Stimulated activated CD8-positive, alpha-beta memory T cell treated with anti-CD3 and anti-CD28 coated beads, Interleukin-12 subunit alpha, Interleukin-12 subunit beta, amount 100 ng/mL, for 24 hours (primary cell): ENCODE measurements around the gene SCARB1.
"Not testable (repeated sequence)": the region's sequence is repeated elsewhere in the genome, so short reads cannot be mapped to it uniquely, and the experiment has no call there.

ENCODE experiments used
- DNase-seq: peaks from one replicate; pipeline ENCODE4 v3.0.0-alpha.2; 2020; ENCODE audit errors: extremely low read depth

SCARB1 gene

DNA sequence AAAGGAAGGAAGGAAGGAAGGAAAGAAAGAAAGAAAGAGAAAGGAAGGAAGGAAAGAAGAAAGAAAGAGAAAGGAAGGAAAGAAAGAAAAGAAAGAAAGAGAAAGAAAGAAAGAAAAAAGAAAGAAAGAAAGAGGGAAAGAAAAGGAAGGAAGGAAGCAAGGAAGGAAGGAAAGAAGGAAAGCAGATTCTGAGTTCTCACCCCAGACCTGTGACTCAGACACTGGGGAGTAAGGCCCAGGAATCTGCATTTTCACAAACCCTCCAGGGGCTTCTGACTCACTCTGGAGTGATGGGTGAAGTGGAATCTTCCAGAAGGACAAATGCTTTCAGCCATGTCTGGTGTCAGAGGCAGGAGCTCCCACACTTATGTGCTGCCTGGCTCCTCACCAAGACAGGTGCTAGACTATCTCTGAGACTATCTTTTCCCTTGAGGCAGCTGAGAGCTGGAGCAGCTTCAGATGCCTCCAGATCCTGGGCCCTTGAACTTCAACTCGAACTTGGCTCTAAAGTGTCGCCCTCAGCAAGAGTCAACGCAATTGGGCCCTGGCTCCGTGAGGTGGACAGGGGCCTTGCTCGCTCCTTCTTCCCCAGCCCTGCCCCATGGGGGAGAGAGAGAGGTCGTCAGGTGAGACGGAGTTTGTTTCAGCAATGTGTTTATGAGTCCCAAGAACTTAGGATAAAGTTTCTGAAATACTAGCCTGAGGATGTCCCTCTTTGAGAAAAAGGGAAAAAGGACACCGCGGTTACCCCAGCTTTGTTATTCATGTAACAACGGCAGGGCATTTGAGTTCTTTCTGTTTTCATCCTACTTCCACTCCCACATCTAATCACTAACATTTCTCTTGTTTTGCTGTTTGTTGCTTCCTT lies 19.8 kb upstream of the SCARB1 start:
- DNase-seq, result no peak

- DNase-seq, result no peak
Measured at GRCh38 chr12:124881123-124881522, 17.5 kb upstream of the SCARB1 start.

DNA sequence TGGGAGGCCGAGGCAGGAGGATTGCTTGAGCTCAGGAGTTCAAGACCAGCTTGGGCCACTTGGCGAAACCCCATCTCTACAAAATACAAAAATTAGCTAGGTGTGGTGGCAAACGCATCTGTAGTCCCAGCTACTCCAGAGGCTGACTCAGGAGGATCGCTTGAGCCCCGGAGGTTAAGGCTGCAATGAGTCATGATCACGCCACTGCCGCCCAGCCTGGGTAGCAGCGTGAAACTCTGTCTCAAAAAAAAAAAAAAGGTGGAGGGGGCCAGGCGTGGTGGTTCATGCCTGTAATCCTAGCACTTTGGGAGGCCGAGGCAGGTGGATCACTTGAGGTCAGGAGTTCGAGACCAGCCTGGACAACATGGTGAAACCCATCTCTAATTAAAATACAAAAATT lies 16.7 kb upstream of the SCARB1 start:
- not testable (repeated sequence) for DNase-seq

DNA sequence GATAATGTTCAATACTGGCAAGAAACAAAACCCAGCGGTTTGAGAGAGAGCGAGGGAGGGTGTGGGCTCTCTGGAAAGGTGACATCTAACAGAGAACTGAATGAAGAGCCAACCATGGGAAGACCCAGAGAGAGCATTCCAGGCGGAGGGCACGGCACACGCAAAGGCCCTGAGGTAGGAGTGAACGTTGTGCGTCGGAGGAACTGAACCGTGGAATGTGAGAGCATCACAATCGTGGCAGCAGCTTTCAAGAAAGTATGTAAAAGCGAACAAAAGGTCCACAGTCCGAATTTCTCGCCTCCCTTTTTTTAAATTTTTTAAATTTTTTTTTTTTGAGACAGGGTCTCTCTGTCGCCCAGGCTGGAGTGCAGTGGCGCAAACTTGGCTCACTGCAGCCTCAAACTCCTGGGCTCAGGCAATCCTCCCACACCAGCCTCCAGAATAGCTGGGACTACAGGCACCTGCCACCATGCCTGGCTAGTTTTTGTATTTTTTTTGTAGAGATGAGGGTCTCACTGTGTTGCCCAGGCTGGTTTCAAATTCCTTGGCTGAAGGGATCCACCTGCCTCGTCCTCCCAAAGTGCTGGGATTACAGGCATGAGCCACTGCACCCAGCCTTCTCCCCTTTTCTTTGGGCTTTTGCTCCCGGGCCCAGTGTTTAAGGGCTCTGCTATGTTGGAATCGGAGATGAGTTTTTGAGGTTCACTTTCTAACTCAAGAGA lies 15.3 kb upstream of the SCARB1 start:
- DNase-seq, result no peak

DNA sequence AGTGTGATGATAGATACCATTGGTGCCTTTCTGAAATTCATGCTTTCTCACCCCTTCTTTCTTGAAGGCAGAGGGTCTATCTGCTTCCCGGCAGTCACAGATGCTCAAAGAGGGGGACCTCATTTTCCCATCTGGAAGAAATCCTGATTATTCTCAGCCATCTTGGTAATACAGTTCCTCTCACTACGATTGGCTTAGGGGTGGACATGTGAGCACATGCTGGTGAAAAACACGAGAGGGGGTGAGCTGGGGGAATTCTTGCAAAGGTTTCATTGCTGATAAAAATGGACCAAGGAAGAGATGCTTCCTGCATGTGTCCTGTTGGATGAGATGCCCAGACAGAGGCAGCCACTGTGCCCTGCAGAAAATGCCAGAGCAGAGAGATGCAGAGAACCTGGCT lies 13.8 kb upstream of the SCARB1 start:
- DNase-seq, result no peak

DNA sequence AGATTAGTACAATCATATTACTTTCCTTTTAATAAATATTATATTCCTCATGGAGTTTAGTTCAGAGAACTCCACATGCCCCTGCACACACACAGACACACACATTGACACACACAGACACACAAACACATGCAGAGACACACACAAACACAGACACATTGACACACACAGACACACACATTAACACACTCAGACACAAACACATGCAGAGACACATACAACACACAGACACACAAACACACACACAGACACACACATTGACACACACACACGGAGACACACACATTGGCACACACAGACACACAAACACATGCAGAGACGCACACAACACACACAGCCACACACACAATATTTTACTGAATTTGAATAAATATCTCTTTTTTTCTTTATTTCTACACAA lies 12.5 kb upstream of the SCARB1 start:
- no peak for DNase-seq

GRCh38 chr12:124875803-124876132 lies 12.1 kb upstream of the SCARB1 start:
- DNase-seq, result no peak

DNA sequence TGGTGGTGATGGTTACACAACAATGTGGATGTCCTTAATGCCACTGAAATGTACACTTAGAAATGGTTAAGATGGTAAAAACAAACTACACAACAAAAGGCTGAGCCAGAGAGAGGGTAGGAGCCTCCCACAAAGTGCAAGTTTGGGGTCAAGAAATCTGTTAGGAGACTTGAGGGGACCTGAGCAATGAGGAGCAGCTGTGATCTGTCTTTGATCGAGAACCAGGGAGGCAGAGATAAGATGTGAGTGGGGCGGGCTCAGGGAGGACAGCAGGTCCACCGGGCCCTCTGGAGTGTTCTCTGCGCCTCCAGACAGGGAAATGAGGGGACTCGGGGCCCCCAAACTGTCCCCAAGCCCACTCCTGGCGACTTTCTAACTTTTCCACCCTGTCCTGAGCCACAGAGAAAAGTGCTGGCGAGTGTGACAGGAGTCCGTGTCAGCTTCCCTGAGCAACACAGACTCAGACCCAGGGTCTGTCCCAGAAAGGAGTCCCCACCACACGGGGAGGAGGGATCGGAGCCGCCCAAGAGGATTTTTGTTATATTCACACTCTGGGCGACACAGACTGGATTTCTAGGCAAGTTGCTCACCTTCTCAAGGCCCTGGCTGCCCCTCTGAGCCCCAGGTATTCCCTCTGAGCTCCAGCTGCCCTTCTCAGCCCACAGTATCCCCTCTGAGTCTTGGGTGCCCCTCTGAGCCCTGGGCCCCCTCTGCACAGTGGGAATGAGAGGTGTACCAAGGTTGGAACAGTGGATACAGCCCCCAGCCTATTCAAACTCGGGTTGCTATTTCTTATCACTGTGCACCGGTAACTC lies 11.5 kb upstream of the SCARB1 start:
- DNase-seq, result no peak

DNA sequence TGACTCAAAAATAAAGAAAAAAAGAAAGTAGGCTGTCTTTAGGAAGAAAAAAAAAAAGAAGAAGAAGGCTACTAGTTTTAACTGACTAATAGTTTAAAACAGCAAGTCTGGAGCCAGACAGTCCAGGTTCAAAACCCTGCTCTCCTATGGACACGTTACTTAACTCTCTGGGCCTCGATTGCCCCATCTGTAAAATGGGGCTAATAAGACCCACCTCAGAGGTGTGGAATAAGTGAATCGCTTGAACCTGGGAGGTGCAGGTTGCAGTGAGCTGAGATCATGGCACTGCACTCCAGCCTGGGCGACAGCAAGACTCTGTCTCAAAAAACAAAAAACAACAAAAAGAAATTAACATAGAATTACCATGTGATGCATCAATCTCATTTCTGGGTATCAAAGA lies 10.5 kb upstream of the SCARB1 start:
- DNase-seq, result no peak

DNA sequence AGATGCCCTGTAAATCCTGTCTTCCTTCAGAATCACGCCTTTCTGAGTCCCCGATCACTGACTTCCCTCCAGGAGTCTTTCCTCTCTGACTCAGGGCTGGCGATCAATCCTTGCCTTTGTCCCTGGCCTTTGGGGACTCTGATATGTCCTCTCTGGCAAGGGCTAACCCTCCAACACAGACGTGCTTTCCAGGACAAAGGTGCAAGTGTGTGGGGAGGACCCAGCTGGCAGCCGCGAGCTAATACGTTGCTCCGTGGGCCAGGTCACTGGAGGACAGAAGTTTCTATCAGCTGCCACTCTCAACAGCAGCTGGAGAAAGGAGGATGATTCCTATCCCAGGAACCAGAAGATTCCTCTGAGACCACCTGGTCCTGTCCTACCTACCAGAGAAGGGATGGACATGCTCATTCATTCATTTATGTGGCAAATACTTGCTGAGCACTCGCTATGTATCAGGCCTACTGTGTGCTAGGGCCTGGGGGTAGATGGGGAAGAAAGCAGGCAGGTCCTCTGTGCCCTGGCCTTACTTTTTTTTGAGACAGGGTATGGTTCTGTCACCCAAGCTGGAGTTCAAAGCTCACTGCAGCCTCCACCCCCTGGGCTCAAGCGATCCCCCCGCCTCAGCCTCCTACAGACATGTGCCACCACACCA lies 8.5 kb upstream of the SCARB1 start:
- no peak for DNase-seq

DNA sequence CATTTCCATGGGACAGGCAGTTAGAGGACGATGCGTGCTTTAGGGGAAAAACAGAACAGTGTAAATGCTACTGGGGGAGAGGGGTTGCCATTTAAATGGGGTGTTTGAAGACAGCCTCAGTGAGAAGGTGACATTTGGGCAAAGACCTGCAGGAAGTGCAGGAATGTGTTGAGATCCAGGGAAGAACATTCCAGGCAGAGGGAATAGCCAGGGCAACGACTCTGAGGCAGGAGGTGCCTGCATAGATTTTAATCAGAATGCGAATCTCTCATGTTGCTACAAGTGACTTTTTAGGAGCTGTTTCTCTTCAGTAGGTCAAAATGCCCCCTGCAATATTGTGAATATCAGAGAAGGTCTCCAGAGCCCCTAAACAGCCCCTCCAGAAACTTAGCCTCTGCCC lies 7.6 kb upstream of the SCARB1 start:
- no peak for DNase-seq

GRCh38 chr12:124870515-124870914 lies 6.9 kb upstream of the SCARB1 start:
- no peak for DNase-seq

DNA sequence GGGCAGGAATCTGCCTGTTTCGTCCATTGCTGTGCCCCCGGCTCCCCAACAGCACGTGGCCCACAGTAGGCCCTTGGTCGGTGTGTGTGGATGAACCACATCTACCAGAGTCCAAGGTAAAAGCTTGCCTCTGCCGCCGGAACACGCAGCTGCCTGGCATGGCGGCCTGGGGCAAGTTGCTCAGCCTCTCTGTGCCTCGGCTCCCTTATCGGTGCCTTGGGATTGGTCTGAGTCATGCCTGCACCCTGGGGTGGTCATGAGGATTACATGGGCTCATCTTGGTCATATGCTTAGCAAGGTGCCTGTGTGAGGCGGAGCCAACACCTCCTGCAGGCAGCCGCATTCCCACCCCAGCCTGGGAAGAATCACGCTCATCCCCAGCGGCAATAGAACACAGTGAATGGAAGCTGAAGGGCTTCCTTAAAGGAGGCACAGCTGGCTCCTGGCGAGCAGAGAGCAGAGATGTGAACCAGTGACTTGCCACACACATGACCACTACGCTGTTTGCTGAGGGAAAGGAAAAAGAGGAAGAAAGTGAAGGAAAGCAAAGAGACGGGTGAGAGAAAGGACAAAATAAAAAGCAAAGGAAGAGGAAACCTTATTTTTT lies 5.5 kb upstream of the SCARB1 start:
- DNase-seq, result no peak

- no peak for DNase-seq
Measured at GRCh38 chr12:124868252-124869058, 4.8 kb upstream of the SCARB1 start.

GRCh38 chr12:124867401-124867930 lies 3.8 kb upstream of the SCARB1 start:
- no peak for DNase-seq

GRCh38 chr12:124866883-124867400 lies 3.3 kb upstream of the SCARB1 start:
- no peak for DNase-seq

- DNase-seq, result no peak
Measured at GRCh38 chr12:124866195-124866882, 2.7 kb upstream of the SCARB1 start.

DNA sequence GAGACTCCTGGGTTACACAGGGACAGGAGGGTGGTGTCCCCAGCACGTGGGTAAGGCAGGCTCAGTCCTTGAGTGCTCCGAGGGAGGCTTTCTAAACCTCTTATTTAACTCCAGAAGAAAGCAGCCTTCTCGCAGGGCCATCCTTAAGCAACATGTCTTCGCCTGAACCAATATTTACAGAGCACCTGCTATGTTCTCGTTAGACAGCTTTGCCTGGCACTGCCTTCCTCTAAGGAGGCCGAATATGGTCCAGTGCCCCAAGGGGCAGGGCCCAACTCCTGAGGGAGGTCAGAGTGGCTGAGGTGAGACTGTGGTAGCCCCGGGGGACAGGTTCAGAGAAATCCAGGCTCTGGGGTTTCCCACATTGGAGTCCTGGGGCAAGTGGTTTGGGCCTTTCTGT lies 2.1 kb upstream of the SCARB1 start:
- DNase-seq, result no peak

DNA sequence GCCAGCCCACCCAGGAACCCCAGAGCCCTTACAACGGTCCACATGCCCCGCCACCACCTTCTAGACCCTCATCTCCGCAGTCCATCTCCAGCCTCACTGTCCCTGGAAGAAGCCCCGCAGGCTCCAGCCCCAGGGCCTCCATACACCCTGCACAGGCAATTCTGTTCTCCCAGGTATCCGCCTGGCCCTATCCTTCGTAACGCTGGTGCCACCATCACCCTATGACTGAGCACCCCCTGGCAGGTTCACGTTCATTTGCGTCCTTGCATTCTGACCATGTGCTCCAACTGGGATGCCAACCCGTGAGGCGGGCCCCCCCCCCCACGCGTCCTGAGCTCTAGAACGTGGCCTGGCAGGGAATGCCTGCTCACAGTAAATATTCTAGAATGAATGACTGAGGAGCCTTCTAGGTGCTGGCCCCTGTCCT lies 675 bp upstream of the SCARB1 start:
- no peak for DNase-seq
